HEK293 (cell line): ENCODE measurements around the gene ERF.

Experiments
- BCL11B ChIP-seq: fragments of 450-650 bp; formaldehyde crosslinking; IDR thresholded peaks from 2 replicates; pipeline ENCODE4 v1.5.1; 2016; ENCODE audit warnings: low read depth, missing biosample characterization, missing genetic modification characterization
- ELK4 ChIP-seq: IDR thresholded peaks from 2 replicates; pipeline ENCODE4 v1.6.1; 2011; ENCODE audit warnings: mild to moderate bottlenecking, low read depth, low read length, borderline replicate concordance
- INSM2 ChIP-seq: fragments of 450-650 bp; formaldehyde crosslinking; IDR thresholded peaks from 2 replicates; pipeline ENCODE4 v1.5.1; 2016; ENCODE audit warnings: missing biosample characterization, missing genetic modification characterization
- KLF16 ChIP-seq: fragments of 450-650 bp; formaldehyde crosslinking; IDR thresholded peaks from 2 replicates; pipeline ENCODE4 v1.5.1; 2017; ENCODE audit warnings: missing biosample characterization, missing genetic modification characterization
- KLF7 ChIP-seq: fragments of 450-650 bp; formaldehyde crosslinking; IDR thresholded peaks from 2 replicates; pipeline ENCODE4 v1.5.1; 2016; ENCODE audit warnings: missing biosample characterization, missing genetic modification characterization, borderline replicate concordance
- MYNN ChIP-seq: fragments of 450-650 bp; formaldehyde crosslinking; IDR thresholded peaks from 2 replicates; pipeline ENCODE4 v1.5.1; 2016; ENCODE audit warnings: missing biosample characterization, missing genetic modification characterization, borderline replicate concordance
- SETDB1 ChIP-seq: IDR thresholded peaks from one replicate; pipeline ENCODE4 v1.6.1; 2017; ENCODE audit warnings: mild to moderate bottlenecking, low read length, moderate library complexity, mixed read lengths; ENCODE audit not compliant: insufficient read length
- SP3 ChIP-seq: fragments of 450-650 bp; formaldehyde crosslinking; IDR thresholded peaks from 2 replicates; pipeline ENCODE4 v1.5.1; 2016; ENCODE audit warnings: missing biosample characterization, missing genetic modification characterization
- ZEB2 ChIP-seq: fragments of 450-650 bp; formaldehyde crosslinking; IDR thresholded peaks from 2 replicates; pipeline ENCODE4 v1.5.1; 2016; ENCODE audit warnings: missing biosample characterization, missing genetic modification characterization
- ZFP3 ChIP-seq: fragments of 450-650 bp; formaldehyde crosslinking; IDR thresholded peaks from 2 replicates; pipeline ENCODE4 v1.5.1; 2016; ENCODE audit warnings: low read depth, missing biosample characterization, missing genetic modification characterization
- ZFP69B ChIP-seq: fragments of 450-650 bp; formaldehyde crosslinking; IDR thresholded peaks from 2 replicates; pipeline ENCODE4 v1.5.1; 2016; ENCODE audit warnings: missing biosample characterization, missing genetic modification characterization
- ZIC2 ChIP-seq: fragments of 450-650 bp; formaldehyde crosslinking; IDR thresholded peaks from 2 replicates; pipeline ENCODE4 v1.5.1; 2016; ENCODE audit warnings: missing biosample characterization, missing genetic modification characterization
- ZNF140 ChIP-seq: fragments of 450-650 bp; formaldehyde crosslinking; IDR thresholded peaks from 2 replicates; pipeline ENCODE4 v1.5.1; 2016; ENCODE audit warnings: missing biosample characterization, missing genetic modification characterization
- ZNF146 ChIP-seq: fragments of 450-650 bp; formaldehyde crosslinking; IDR thresholded peaks from 2 replicates; pipeline ENCODE4 v1.5.1; 2016; ENCODE audit warnings: missing biosample characterization, missing genetic modification characterization
- ZNF174 ChIP-seq: fragments of 450-650 bp; formaldehyde crosslinking; IDR thresholded peaks from 2 replicates; pipeline ENCODE4 v1.5.0; 2017; ENCODE audit warnings: missing biosample characterization, mild to moderate bottlenecking, missing genetic modification characterization
- ZNF184 ChIP-seq: fragments of 450-650 bp; IDR thresholded peaks from 2 replicates; pipeline ENCODE4 v1.5.1; 2018; ENCODE audit warnings: missing biosample characterization, mild to moderate bottlenecking, missing genetic modification characterization
- ZNF202 ChIP-seq: fragments of 450-650 bp; formaldehyde crosslinking; IDR thresholded peaks from 2 replicates; pipeline ENCODE4 v1.5.1; 2016; ENCODE audit warnings: missing biosample characterization, missing genetic modification characterization, borderline replicate concordance
- ZNF211 ChIP-seq: fragments of 450-650 bp; formaldehyde crosslinking; IDR thresholded peaks from 2 replicates; pipeline ENCODE4 v1.5.1; 2016; ENCODE audit warnings: low read depth, missing biosample characterization, missing genetic modification characterization
- ZNF23 ChIP-seq: fragments of 450-650 bp; formaldehyde crosslinking; IDR thresholded peaks from 2 replicates; pipeline ENCODE4 v1.5.1; 2016; ENCODE audit warnings: missing biosample characterization, missing genetic modification characterization, borderline replicate concordance
- ZNF266 ChIP-seq: fragments of 450-650 bp; formaldehyde crosslinking; IDR thresholded peaks from 2 replicates; pipeline ENCODE4 v1.5.1; 2016; ENCODE audit warnings: missing biosample characterization, missing genetic modification characterization, low read depth
- ZNF354C ChIP-seq: fragments of 450-650 bp; formaldehyde crosslinking; IDR thresholded peaks from 2 replicates; pipeline ENCODE4 v1.5.1; 2016; ENCODE audit warnings: missing biosample characterization, missing genetic modification characterization, low read depth, borderline replicate concordance
- ZNF394 ChIP-seq: fragments of 450-650 bp; formaldehyde crosslinking; IDR thresholded peaks from 2 replicates; pipeline ENCODE4 v1.5.1; 2016; ENCODE audit warnings: missing biosample characterization, missing genetic modification characterization, mild to moderate bottlenecking, moderate library complexity, borderline replicate concordance
- ZNF426 ChIP-seq: fragments of 450-650 bp; formaldehyde crosslinking; IDR thresholded peaks from 2 replicates; pipeline ENCODE4 v1.5.1; 2017; ENCODE audit warnings: missing biosample characterization, missing genetic modification characterization, mild to moderate bottlenecking, inconsistent platforms, moderate library complexity
- ZNF433 ChIP-seq: fragments of 450-650 bp; formaldehyde crosslinking; IDR thresholded peaks from 2 replicates; pipeline ENCODE4 v1.5.1; 2016; ENCODE audit warnings: missing biosample characterization, missing genetic modification characterization, low read depth
- ZNF513 ChIP-seq: fragments of 450-650 bp; IDR thresholded peaks from 2 replicates; pipeline ENCODE4 v1.5.1; 2018; ENCODE audit warnings: missing biosample characterization, missing genetic modification characterization
- ZNF514 ChIP-seq: fragments of 450-650 bp; formaldehyde crosslinking; IDR thresholded peaks from 2 replicates; pipeline ENCODE4 v1.5.1; 2016; ENCODE audit warnings: missing biosample characterization, missing genetic modification characterization
- ZNF548 ChIP-seq: fragments of 450-650 bp; formaldehyde crosslinking; IDR thresholded peaks from 2 replicates; pipeline ENCODE4 v1.5.1; 2016; ENCODE audit warnings: missing biosample characterization, missing genetic modification characterization
- ZNF555 ChIP-seq: fragments of 450-650 bp; formaldehyde crosslinking; conservative IDR thresholded peaks from 2 replicates; pipeline ENCODE4 v1.5.1; 2017; ENCODE audit warnings: missing biosample characterization, mild to moderate bottlenecking, missing genetic modification characterization, inconsistent platforms
- ZNF558 ChIP-seq: fragments of 450-650 bp; formaldehyde crosslinking; IDR thresholded peaks from 2 replicates; pipeline ENCODE4 v1.5.1; 2016; ENCODE audit warnings: missing biosample characterization, missing genetic modification characterization
- ZNF571 ChIP-seq: fragments of 450-650 bp; formaldehyde crosslinking; IDR thresholded peaks from 2 replicates; pipeline ENCODE4 v1.5.0; 2017; ENCODE audit warnings: missing biosample characterization, missing genetic modification characterization
- ZNF677 ChIP-seq: fragments of 450-650 bp; IDR thresholded peaks from 2 replicates; pipeline ENCODE4 v1.5.0; 2018; ENCODE audit warnings: missing biosample characterization, mild to moderate bottlenecking, missing genetic modification characterization, moderate library complexity
- ZNF747 ChIP-seq: fragments of 450-650 bp; formaldehyde crosslinking; IDR thresholded peaks from 2 replicates; pipeline ENCODE4 v1.5.1; 2016; ENCODE audit warnings: missing biosample characterization, missing genetic modification characterization
- ZNF843 ChIP-seq: fragments of 450-650 bp; formaldehyde crosslinking; IDR thresholded peaks from 2 replicates; pipeline ENCODE4 v1.5.1; 2016; ENCODE audit warnings: missing biosample characterization, missing genetic modification characterization
- ZSCAN30 ChIP-seq: fragments of 450-650 bp; IDR thresholded peaks from 2 replicates; pipeline ENCODE4 v1.5.1; 2018; ENCODE audit warnings: missing biosample characterization, mild to moderate bottlenecking, missing genetic modification characterization, moderate library complexity
- TF ChIP-seq, protein P1 (sequence below): fragments of 450-650 bp; formaldehyde crosslinking; IDR thresholded peaks from 2 replicates; pipeline ENCODE4 v1.5.1; 2016; ENCODE audit warnings: missing biosample characterization, missing genetic modification characterization

Gene ERF

DNA sequence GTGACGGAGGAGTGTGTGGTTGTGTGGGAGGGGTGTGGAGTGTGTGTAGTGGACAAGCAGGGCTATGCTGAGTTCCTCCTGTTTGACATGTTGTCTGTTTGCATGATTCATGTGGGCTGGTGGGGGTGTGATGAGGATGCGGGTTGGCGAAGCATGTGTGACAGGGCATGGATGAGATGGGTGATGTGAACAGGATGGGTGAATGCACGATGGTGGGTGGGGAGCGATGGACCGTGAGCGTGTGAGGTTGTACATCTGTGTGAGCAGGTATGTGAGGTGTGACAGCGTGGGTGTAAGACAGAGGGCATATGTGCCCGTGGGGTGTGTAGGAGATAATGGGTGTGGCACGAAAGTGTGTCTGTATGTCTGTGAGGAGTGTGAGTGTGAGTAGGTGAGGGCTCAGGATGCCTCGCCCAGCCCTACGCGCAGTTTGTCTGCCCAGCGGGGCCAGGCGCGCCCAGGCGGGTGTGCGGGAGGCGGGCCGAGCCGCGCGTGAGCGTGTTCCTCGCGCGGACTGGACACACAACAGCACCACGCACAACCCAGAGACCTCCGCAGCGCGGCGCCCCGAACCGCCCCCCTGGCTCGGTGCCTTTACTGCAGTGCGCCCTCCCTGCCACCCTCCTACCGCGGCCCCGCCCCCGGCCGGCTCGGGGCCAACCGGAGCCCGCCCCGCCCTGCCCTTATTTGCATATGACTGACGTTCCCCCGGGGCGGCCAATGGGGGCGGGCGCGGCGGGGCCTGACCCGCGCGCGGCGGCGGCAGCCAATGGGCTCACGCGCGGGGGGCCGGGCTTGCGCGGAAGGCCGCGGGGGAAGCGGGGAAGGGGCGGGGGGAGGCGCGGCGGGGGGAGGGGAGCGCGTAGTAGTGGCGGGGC, 28.5 kb upstream of the ERF start (continued):
- TF ChIP-seq ZNF202 (tag by site-specific recombination) (no peak), ZNF571 (no peak), ZFP69B (tag by site-specific recombination) (peak; percentile 55; the same call in 1 of the 2 replicates), INSM2 (tag by site-specific recombination) (peak; percentile 70; the same call in 1 of the 2 replicates), ZNF146 (tag by site-specific recombination) (peak; percentile 44; the same call in 1 of the 2 replicates), ZNF514 (tag by site-specific recombination) (no peak), ZNF513 (tag by site-specific recombination) (no peak), ZIC2 (tag by site-specific recombination) (peak; percentile 58), ELK4 (no peak), ZNF433 (tag by site-specific recombination) (no peak), ZNF140 (tag by site-specific recombination) (no peak), ZNF394 (tag by site-specific recombination) (no peak; the same call in 1 of the 2 replicates), ZNF677 (tag by site-specific recombination) (no peak), ZNF747 (tag by site-specific recombination) (peak; percentile 94; the same call in 1 of the 2 replicates), SETDB1 (no peak), BCL11B (tag by site-specific recombination) (peak; percentile 68), ZNF354C (tag by site-specific recombination) (no peak), ZNF426 (no peak), ZNF266 (tag by site-specific recombination) (peak; percentile 41; the same call in 1 of the 2 replicates), ZNF23 (tag by site-specific recombination) (no peak; the same call in 1 of the 2 replicates), ZNF184 (tag by site-specific recombination) (no peak), ZNF843 (tag by site-specific recombination) (peak; percentile 80), ZNF558 (no peak), KLF7 (peak; percentile 98), ZEB2 (tag by site-specific recombination) (peak; percentile 90), MYNN (tag by site-specific recombination) (peak; percentile 79; the same call in 1 of the 2 replicates), ZNF211 (tag by site-specific recombination) (no peak), KLF16 (tag by site-specific recombination) (peak; percentile 92), ZNF555 (no peak), ZFP3 (tag by site-specific recombination) (0 out of 2 replicates have a peak, but pooled peaks have one; percentile 61), ZNF174 (tag by site-specific recombination) (no peak), SP3 (tag by site-specific recombination) (peak; percentile 82), ZSCAN30 (tag by site-specific recombination) (no peak), ZNF548 (tag by site-specific recombination) (no peak)
- TF ChIP-seq, protein P1, sequence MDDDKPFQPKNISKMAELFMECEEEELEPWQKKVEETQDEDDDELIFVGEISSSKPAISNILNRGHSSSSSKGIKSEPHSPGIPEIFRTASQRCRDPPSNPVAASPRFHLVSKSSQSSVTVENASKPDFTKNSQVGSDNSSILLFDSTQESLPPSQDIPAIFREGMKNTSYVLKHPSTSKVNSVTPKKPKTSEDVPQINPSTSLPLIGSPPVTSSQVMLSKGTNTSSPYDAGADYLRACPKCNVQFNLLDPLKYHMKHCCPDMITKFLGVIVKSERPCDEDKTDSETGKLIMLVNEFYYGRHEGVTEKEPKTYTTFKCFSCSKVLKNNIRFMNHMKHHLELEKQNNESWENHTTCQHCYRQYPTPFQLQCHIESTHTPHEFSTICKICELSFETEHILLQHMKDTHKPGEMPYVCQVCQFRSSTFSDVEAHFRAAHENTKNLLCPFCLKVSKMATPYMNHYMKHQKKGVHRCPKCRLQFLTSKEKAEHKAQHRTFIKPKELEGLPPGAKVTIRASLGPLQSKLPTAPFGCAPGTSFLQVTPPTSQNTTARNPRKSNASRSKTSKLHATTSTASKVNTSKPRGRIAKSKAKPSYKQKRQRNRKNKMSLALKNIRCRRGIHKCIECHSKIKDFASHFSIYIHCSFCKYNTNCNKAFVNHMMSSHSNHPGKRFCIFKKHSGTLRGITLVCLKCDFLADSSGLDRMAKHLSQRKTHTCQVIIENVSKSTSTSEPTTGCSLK (tag by site-specific recombination): peak; percentile 92
